ENCODE results near the gene AP5B1.
"Not testable (repeated sequence)": the region's sequence is repeated elsewhere in the genome, so short reads cannot be mapped to it uniquely, and the experiment has no call there.

The AP5B1 gene

DNA sequence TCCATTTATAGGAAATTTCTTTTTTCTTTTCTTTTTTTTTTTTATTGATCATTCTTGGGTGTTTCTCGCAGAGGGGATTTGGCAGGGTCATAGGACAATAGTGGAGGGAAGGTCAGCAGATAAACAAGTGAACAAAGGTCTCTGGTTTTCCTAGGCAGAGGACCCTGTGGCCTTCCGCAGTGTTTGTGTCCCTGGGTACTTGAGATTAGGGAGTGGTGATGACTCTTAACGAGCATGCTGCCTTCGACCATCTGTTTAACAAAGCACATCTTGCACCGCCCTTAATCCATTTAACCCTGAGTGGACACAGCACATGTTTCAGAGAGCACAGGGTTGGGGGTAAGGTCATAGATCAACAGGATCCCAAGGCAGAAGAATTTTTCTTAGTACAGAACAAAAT is 18.6 kb downstream of the AP5B1 start:
- not testable (repeated sequence) for DNase-seq

- no peak for DNase-seq
Observed at GRCh38 chr11:65745049-65745448, 35.7 kb downstream of the AP5B1 start.

DNA sequence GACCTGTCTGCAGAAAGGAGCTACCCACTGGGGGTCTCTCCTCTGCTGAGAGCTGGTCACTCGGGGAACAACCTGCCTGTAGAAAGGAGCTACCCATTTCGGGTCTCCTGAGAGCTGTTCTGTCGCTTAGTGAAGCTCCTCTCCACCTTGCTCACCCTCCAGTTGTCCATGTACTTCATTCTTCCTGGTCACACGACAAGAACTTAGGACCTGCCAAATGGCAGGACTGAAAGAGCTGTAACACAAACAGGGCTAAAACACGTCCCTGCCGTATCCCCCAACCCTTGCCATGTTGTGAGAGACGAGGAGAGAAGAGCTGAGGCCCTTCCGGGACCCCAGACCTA is 36.1 kb downstream of the AP5B1 start:
- no peak for DNase-seq

GRCh38 chr11:65744026-65744698 is 36.6 kb downstream of the AP5B1 start:
- DNase-seq = no peak

GRCh38 chr11:65743681-65744025 is 37.1 kb downstream of the AP5B1 start:
- no peak for DNase-seq

DNA sequence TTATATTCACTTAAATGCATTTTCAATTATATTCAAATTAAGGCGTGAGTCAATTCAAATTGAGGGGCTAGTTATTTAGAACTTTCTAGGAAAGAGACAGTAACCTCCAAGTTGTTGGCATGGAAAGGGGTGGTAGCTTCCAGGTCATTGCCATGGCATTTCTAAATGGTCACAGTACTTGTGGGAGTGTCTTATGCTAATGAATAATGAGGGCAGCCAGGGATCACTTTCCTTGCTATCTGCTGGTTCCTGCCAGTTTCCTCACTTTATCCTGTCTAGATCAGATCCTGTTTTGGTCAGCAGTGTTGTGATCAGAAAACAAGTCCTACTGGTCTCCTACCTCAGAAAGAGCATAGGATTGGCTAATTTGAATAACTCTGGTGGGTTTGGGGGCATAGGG is 38.4 kb downstream of the AP5B1 start:
- no peak for DNase-seq

- no peak for DNase-seq
Observed at GRCh38 chr11:65741185-65741584, 39.6 kb downstream of the AP5B1 start.

DNA sequence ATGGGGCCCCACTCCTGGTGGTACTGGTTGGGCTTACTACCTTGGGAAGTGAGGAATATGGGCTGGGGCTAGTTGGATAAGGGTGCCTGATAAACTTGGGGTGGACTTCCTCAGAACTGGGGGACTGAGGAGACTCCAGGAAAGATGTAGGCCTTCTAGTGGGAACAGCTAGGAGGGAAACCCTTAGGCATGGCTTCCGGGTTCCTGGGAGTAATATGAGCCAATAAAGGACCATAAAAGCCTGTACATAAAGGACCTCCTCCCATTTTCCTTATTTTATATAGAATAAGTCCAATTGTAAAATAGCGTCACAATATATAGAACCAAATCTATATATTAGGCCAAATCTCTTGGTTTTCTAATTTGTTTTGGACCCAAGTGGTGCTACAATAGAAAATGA is 41.8 kb downstream of the AP5B1 start:
- DNase-seq = no peak

DNA sequence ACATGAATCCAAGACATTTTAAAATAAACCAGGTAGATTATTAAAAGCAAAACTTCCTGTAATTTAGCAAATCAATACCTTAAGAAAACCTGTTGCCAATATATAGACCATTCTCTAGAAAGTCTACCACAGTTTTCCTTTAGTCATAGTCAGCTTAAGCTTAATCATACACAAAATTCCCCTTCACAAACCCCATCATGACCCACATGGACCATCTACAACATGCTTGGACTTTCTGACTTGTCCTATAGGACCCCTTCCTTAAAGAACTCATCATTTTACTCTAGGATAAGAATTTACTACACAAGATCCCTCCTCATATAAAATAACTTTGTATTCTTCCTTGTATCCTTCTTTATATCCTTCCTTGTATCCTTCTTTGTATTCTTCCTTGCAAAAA is 44.0 kb downstream of the AP5B1 start:
- no peak for DNase-seq

DNA sequence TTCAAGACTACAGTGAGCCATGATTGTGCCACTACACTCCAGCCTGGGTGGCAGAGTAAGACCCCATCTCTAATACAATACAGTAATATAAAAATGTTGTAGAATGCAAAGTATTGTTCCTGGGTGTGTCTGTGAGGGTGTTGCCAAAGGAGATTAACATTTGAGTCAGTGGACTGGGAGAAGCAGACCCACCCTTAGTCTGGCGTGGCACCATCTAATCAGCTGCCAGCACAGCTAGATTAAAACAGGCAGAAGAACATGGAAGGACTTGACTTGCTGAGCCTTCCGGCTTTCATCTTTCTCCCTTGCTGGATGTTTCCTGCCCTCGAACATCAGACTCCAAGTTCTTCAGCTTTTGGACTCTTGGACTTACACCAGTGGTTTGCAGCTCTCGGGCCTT is 45.7 kb downstream of the AP5B1 start:
- not testable (repeated sequence) for DNase-seq

GRCh38 chr11:65730461-65730860 is 50.3 kb downstream of the AP5B1 start:
- DNase-seq = no peak

DNA sequence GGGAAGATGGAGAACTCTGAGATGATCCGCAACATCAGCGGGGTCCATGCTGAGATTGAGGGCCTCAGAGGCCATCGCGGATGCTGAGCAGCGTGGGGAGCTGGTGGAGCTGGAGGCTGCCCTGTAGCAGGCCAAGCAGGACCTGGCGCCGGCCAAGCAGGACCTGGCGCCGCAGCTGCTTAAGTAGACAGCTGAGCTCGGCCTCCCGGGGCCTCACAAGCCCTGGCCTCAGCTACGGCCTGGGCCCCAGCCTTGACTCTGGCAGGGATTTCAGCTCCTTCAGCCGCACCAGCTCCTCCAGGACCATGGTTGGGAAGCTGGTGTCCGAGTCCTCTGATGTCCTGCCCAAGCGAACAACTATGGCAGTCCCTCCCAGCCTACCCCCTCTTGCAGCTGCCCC is 52.9 kb downstream of the AP5B1 start:
- no peak for DNase-seq

GRCh38 chr11:65726660-65727059 is 54.1 kb downstream of the AP5B1 start:
- DNase-seq = no peak

Measured in NCI-H1436 treated with DMSO at 0.1 percent for 48 hours (cell line).